Jurkat, Clone E6-1 (cell line): ENCODE data around the gene STK17A.
A peak's percentile ranks its signal among the peaks of the same experiment; 100 is the strongest.
"Not testable (repeated sequence)": the region's sequence is repeated elsewhere in the genome, so short reads cannot be mapped to it uniquely, and the experiment has no call there.

Experiments used
- DNase-seq: peaks from one replicate; pipeline ENCODE4 v3.0.0-alpha.2; 2011; ENCODE audit warnings: low read depth, low spot score
- H3K4me3 ChIP-seq: 2 replicates; pipeline ENCODE4 v1.5.1; 2011; ENCODE audit warnings: mild to moderate bottlenecking, low read length, control low read depth, moderate library complexity

STK17A gene

GRCh38 chr7:43560742-43561330, 22.1 kb upstream of the STK17A start:
- H3K4me3 ChIP-seq: no peak overlapping the region
- DNase-seq: no peak

- H3K4me3 ChIP-seq: no peak overlapping the region
- DNase-seq: no peak
These were observed 20.5 kb upstream of the STK17A start for GRCh38 chr7:43562383-43562782.

GRCh38 chr7:43565786-43566185, 17.1 kb upstream of the STK17A start:
- H3K4me3 ChIP-seq: no peak overlapping the region
- DNase-seq: no peak

GRCh38 chr7:43568529-43568928, 14.4 kb upstream of the STK17A start:
- no peak overlapping the region for H3K4me3 ChIP-seq
- no peak for DNase-seq

- no peak for DNase-seq
These were observed 13.5 kb upstream of the STK17A start for GRCh38 chr7:43569424-43569823.

GRCh38 chr7:43570688-43571365, 12.1 kb upstream of the STK17A start:
- no peak overlapping the region for H3K4me3 ChIP-seq
- no peak for DNase-seq

More at GRCh38 chr7:43569424-43569823, 13.5 kb upstream of the STK17A start:
- H3K4me3 ChIP-seq: no peak overlapping the region

- peak; percentile 90 for DNase-seq
- H3K4me3 ChIP-seq: no peak overlapping the region
These were observed 10.3 kb upstream of the STK17A start for GRCh38 chr7:43572516-43573049.

GRCh38 chr7:43573832-43574231, 9.1 kb upstream of the STK17A start:
- DNase-seq, H3K4me3 ChIP-seq: not testable (repeated sequence)

- no peak for DNase-seq
These were observed 7.4 kb upstream of the STK17A start for GRCh38 chr7:43575506-43575905.

GRCh38 chr7:43576241-43576640, 6.7 kb upstream of the STK17A start:
- no peak overlapping the region for H3K4me3 ChIP-seq
- no peak for DNase-seq

More at GRCh38 chr7:43575506-43575905, 7.4 kb upstream of the STK17A start:
- no peak overlapping the region for H3K4me3 ChIP-seq

GRCh38 chr7:43577485-43577951, 5.4 kb upstream of the STK17A start:
- DNase-seq: peak; percentile 62
- no peak overlapping the region for H3K4me3 ChIP-seq

- peak; percentile 81 for DNase-seq
- peak overlapping the region; percentile 81 for H3K4me3 ChIP-seq
These were observed 701 bp downstream of the STK17A start for GRCh38 chr7:43583424-43584194.

- no peak for DNase-seq
- H3K4me3 ChIP-seq: peak overlapping the region; percentile 81
These were observed 1.3 kb downstream of the STK17A start for GRCh38 chr7:43584195-43584586.

GRCh38 chr7:43584733-43585132, 1.8 kb downstream of the STK17A start:
- DNase-seq: not testable (repeated sequence)
- peak overlapping the region; percentile 81 for H3K4me3 ChIP-seq

GRCh38 chr7:43585562-43585961, 2.7 kb downstream of the STK17A start:
- H3K4me3 ChIP-seq: no peak overlapping the region

GRCh38 chr7:43586251-43586900, 3.5 kb downstream of the STK17A start:
- no peak for DNase-seq
- H3K4me3 ChIP-seq: no peak overlapping the region

More at GRCh38 chr7:43585562-43585961, 2.7 kb downstream of the STK17A start:
- no peak for DNase-seq

GRCh38 chr7:43588477-43589132, 5.7 kb downstream of the STK17A start:
- H3K4me3 ChIP-seq: no peak overlapping the region
- no peak for DNase-seq

- no peak for DNase-seq
- H3K4me3 ChIP-seq: no peak overlapping the region
These were observed 6.2 kb downstream of the STK17A start for GRCh38 chr7:43589133-43589478.

- no peak overlapping the region for H3K4me3 ChIP-seq
These were observed 6.8 kb downstream of the STK17A start for GRCh38 chr7:43589728-43590127.

More at GRCh38 chr7:43589728-43590127, 6.8 kb downstream of the STK17A start:
- no peak for DNase-seq
